SK-N-SH treated with all-trans-retinoic acid at 6 μM for 48 hours (cell line): ENCODE data around the gene CD84.

Experiments used
- ATAC-seq: fragments of 200-7000 bp; cut with Tn5 transposase; 3 replicates; pipeline ENCODE4 v1.9.1; 2020; ENCODE audit warnings: mild to moderate bottlenecking, moderate library complexity
- ARNTL ChIP-seq: fragments of 450-650 bp; formaldehyde crosslinking; IDR thresholded peaks from 2 replicates; pipeline ENCODE4 v1.5.0; 2020; ENCODE audit warnings: low read depth, mild to moderate bottlenecking, moderate library complexity, borderline replicate concordance
- BACH2 ChIP-seq: fragments of 250-450 bp; sonication (Bioruptor Pico); IDR thresholded peaks from 2 replicates; pipeline ENCODE4 v1.9.0; 2021; ENCODE audit warnings: mild to moderate bottlenecking, borderline replicate concordance
- CSDC2 ChIP-seq: fragments of 250-450 bp; sonication (Bioruptor Pico); IDR thresholded peaks from 2 replicates; pipeline ENCODE4 v1.5.0; 2020; ENCODE audit warnings: mild to moderate bottlenecking, moderate library complexity
- ESRRG ChIP-seq: fragments of 250-450 bp; sonication (Bioruptor Pico); IDR thresholded peaks from 2 replicates; pipeline ENCODE4 v1.6.1; 2021; ENCODE audit warnings: mild to moderate bottlenecking
- GLIS3 ChIP-seq: fragments of 250-450 bp; sonication (Bioruptor Pico); IDR thresholded peaks from 2 replicates; pipeline ENCODE4 v1.5.0; 2020; ENCODE audit warnings: mild to moderate bottlenecking, moderate library complexity
- ISL1 ChIP-seq: fragments of 250-450 bp; sonication (Bioruptor Pico); IDR thresholded peaks from 2 replicates; pipeline ENCODE4 v2.1.2; 2022; ENCODE audit warnings: mild to moderate bottlenecking, moderate library complexity
- OSR1 ChIP-seq: fragments of 250-450 bp; sonication (Bioruptor Pico); IDR thresholded peaks from 2 replicates; pipeline ENCODE4 v1.8.0; 2022; ENCODE audit warnings: moderate library complexity, mild to moderate bottlenecking, inconsistent platforms
- PPARA ChIP-seq: fragments of 250-450 bp; sonication (Bioruptor Pico); IDR thresholded peaks from 2 replicates; pipeline ENCODE4 v1.5.0; 2020; ENCODE audit warnings: mild to moderate bottlenecking, borderline replicate concordance
- RARB ChIP-seq: fragments of 250-450 bp; sonication (Bioruptor Pico); IDR thresholded peaks from 2 replicates; pipeline ENCODE4 v1.8.0; 2021; ENCODE audit warnings: mild to moderate bottlenecking, moderate library complexity
- SNAI2 ChIP-seq: fragments of 250-450 bp; sonication (Bioruptor Pico); IDR thresholded peaks from 2 replicates; pipeline ENCODE4 v1.5.0; 2020; ENCODE audit warnings: mild to moderate bottlenecking, moderate library complexity
- TCF4 ChIP-seq: fragments of 250-450 bp; sonication (Bioruptor Pico); IDR thresholded peaks from 2 replicates; pipeline ENCODE4 v1.8.0; 2021; ENCODE audit warnings: mild to moderate bottlenecking, moderate library complexity, borderline replicate concordance
- ZC3H10 ChIP-seq: fragments of 250-450 bp; sonication (Bioruptor Pico); IDR thresholded peaks from 2 replicates; pipeline ENCODE4 v1.5.1; 2021; ENCODE audit warnings: mild to moderate bottlenecking, moderate library complexity
- ZFP3 ChIP-seq: fragments of 250-450 bp; sonication (Bioruptor Pico); IDR thresholded peaks from 2 replicates; pipeline ENCODE4 v1.5.0; 2020; ENCODE audit warnings: mild to moderate bottlenecking, moderate library complexity
- ZFP30 ChIP-seq: fragments of 450-650 bp; formaldehyde crosslinking; IDR thresholded peaks from 2 replicates; pipeline ENCODE4 v1.5.0; 2022; ENCODE audit warnings: mild to moderate bottlenecking, moderate library complexity
- ZNF565 ChIP-seq: fragments of 450-650 bp; formaldehyde crosslinking; conservative IDR thresholded peaks from 2 replicates; pipeline ENCODE4 v1.5.0; 2020; ENCODE audit warnings: low read depth, mild to moderate bottlenecking, moderate library complexity
- ZNF70 ChIP-seq: fragments of 450-650 bp; formaldehyde crosslinking; IDR thresholded peaks from 2 replicates; pipeline ENCODE4 v1.5.0; 2020; ENCODE audit warnings: mild to moderate bottlenecking, moderate library complexity
- ZNF8 ChIP-seq: fragments of 450-650 bp; formaldehyde crosslinking; IDR thresholded peaks from 2 replicates; pipeline ENCODE4 v1.5.0; 2020; ENCODE audit warnings: mild to moderate bottlenecking, moderate library complexity
- TF ChIP-seq, protein P1 (sequence below): fragments of 250-450 bp; sonication (Bioruptor Pico); IDR thresholded peaks from 2 replicates; pipeline ENCODE4 v1.5.0; 2020; ENCODE audit warnings: mild to moderate bottlenecking, moderate library complexity
- TF ChIP-seq, protein P2 (sequence below): fragments of 250-450 bp; sonication (Bioruptor Pico); IDR thresholded peaks from 2 replicates; pipeline ENCODE4 v1.5.1; 2020; ENCODE audit warnings: low read depth, mild to moderate bottlenecking, moderate library complexity
- TF ChIP-seq, protein P3 (sequence below): fragments of 250-450 bp; sonication (Bioruptor Pico); IDR thresholded peaks from 2 replicates; pipeline ENCODE4 v1.8.0; 2021; ENCODE audit warnings: low read depth, mild to moderate bottlenecking, moderate library complexity, borderline replicate concordance
- TF ChIP-seq, protein P4 (sequence below): fragments of 250-450 bp; sonication (Bioruptor Pico); IDR thresholded peaks from 2 replicates; pipeline ENCODE4 v1.8.0; 2020; ENCODE audit warnings: mild to moderate bottlenecking, moderate library complexity, borderline replicate concordance
- TF ChIP-seq, protein P5 (sequence below): fragments of 250-450 bp; sonication (Bioruptor Pico); IDR thresholded peaks from 2 replicates; pipeline ENCODE4 v1.5.1; 2021; ENCODE audit warnings: mild to moderate bottlenecking, moderate library complexity

Gene CD84

DNA sequence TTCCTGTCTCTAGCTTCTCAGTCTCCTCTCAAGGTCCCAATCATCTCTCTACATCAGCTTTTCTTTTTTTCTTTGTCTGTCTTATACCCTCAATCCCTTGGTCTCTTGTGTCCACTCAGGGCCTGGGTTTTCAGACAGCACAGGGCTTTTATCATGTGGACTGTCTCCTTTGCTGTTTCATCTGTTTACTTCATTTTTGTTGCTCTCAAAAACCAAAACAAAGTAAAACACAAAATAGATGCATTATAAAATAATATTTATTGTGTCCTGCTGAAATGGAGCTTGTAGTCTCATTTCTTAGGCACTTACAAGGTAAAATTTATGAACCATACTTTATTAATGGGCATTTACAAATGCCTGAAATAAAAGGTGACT, 38.5 kb downstream of the CD84 start:
- ATAC-seq = no peak
- TF ChIP-seq, protein P1, sequence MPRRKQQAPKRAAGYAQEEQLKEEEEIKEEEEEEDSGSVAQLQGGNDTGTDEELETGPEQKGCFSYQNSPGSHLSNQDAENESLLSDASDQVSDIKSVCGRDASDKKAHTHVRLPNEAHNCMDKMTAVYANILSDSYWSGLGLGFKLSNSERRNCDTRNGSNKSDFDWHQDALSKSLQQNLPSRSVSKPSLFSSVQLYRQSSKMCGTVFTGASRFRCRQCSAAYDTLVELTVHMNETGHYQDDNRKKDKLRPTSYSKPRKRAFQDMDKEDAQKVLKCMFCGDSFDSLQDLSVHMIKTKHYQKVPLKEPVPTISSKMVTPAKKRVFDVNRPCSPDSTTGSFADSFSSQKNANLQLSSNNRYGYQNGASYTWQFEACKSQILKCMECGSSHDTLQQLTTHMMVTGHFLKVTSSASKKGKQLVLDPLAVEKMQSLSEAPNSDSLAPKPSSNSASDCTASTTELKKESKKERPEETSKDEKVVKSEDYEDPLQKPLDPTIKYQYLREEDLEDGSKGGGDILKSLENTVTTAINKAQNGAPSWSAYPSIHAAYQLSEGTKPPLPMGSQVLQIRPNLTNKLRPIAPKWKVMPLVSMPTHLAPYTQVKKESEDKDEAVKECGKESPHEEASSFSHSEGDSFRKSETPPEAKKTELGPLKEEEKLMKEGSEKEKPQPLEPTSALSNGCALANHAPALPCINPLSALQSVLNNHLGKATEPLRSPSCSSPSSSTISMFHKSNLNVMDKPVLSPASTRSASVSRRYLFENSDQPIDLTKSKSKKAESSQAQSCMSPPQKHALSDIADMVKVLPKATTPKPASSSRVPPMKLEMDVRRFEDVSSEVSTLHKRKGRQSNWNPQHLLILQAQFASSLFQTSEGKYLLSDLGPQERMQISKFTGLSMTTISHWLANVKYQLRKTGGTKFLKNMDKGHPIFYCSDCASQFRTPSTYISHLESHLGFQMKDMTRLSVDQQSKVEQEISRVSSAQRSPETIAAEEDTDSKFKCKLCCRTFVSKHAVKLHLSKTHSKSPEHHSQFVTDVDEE (CRISPR knock-in tag) = no peak
- no peak for TF ChIP-seq ZNF70
- TF ChIP-seq, protein P2, sequence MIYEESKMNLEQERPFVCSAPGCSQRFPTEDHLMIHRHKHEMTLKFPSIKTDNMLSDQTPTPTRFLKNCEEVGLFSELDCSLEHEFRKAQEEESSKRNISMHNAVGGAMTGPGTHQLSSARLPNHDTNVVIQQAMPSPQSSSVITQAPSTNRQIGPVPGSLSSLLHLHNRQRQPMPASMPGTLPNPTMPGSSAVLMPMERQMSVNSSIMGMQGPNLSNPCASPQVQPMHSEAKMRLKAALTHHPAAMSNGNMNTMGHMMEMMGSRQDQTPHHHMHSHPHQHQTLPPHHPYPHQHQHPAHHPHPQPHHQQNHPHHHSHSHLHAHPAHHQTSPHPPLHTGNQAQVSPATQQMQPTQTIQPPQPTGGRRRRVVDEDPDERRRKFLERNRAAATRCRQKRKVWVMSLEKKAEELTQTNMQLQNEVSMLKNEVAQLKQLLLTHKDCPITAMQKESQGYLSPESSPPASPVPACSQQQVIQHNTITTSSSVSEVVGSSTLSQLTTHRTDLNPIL (CRISPR knock-in tag) = no peak
- TF ChIP-seq ESRRG (CRISPR knock-in tag) = no peak
- TF ChIP-seq ARNTL (CRISPR knock-in tag) = no peak
- TF ChIP-seq, protein P3, sequence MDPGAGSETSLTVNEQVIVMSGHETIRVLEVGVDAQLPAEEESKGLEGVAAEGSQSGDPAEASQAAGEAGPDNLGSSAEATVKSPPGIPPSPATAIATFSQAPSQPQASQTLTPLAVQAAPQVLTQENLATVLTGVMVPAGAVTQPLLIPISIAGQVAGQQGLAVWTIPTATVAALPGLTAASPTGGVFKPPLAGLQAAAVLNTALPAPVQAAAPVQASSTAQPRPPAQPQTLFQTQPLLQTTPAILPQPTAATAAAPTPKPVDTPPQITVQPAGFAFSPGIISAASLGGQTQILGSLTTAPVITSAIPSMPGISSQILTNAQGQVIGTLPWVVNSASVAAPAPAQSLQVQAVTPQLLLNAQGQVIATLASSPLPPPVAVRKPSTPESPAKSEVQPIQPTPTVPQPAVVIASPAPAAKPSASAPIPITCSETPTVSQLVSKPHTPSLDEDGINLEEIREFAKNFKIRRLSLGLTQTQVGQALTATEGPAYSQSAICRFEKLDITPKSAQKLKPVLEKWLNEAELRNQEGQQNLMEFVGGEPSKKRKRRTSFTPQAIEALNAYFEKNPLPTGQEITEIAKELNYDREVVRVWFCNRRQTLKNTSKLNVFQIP (CRISPR knock-in tag) = no peak
- TF ChIP-seq TCF4 = no peak
- TF ChIP-seq ZFP30 = no peak
- TF ChIP-seq RARB (CRISPR knock-in tag) = no peak

DNA sequence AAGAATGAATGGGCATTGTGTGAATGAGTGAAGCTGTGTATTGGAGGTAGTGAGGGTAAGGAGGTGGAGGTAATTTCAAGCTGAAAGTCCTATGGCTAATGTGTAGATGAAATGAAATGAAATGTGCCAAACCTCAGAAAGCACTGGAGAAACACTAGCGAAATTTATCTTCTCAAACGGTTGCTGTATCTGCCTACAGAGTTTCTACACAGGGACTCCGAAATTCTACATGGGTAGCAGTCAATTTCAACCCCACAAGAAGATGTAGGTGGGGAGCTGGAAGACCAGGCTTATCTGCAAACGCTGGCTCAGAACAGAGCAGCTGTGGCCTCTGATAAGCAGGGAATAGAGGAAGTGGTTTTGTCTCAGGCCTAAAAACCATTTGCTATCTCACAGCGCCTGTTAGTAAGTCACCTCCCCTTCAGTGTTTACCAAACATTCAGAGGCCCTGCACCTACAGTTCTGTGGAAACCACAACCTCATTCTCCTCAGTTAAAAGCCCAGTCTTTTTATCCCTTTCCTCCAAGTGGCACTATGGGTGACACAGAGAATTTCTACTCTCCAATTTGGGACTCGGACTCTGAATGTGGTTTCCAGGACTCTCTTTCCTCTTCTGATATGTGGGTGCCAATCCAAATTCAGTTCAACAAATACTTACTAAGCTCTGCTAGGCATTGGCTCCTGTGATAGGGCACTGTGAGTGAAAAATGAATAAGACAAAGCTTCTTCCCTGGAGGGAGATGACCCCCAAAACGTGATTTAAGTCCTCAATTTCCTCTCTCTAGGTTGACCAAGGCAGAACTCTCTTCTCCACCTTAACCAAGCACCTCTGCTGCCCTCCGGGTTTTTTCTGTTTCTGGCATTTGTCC, 39.1 kb downstream of the CD84 start:
- ATAC-seq = no peak
- no peak for TF ChIP-seq TCF4
- TF ChIP-seq, protein P4, sequence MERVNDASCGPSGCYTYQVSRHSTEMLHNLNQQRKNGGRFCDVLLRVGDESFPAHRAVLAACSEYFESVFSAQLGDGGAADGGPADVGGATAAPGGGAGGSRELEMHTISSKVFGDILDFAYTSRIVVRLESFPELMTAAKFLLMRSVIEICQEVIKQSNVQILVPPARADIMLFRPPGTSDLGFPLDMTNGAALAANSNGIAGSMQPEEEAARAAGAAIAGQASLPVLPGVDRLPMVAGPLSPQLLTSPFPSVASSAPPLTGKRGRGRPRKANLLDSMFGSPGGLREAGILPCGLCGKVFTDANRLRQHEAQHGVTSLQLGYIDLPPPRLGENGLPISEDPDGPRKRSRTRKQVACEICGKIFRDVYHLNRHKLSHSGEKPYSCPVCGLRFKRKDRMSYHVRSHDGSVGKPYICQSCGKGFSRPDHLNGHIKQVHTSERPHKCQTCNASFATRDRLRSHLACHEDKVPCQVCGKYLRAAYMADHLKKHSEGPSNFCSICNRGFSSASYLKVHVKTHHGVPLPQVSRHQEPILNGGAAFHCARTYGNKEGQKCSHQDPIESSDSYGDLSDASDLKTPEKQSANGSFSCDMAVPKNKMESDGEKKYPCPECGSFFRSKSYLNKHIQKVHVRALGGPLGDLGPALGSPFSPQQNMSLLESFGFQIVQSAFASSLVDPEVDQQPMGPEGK (CRISPR knock-in tag) = no peak
- TF ChIP-seq, protein P5, sequence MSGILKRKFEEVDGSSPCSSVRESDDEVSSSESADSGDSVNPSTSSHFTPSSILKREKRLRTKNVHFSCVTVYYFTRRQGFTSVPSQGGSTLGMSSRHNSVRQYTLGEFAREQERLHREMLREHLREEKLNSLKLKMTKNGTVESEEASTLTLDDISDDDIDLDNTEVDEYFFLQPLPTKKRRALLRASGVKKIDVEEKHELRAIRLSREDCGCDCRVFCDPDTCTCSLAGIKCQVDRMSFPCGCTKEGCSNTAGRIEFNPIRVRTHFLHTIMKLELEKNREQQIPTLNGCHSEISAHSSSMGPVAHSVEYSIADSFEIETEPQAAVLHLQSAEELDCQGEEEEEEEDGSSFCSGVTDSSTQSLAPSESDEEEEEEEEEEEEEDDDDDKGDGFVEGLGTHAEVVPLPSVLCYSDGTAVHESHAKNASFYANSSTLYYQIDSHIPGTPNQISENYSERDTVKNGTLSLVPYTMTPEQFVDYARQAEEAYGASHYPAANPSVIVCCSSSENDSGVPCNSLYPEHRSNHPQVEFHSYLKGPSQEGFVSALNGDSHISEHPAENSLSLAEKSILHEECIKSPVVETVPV (CRISPR knock-in tag) = no peak
- no peak for TF ChIP-seq CSDC2 (CRISPR knock-in tag)
- no peak for TF ChIP-seq ESRRG (CRISPR knock-in tag)
- no peak for TF ChIP-seq ZC3H10 (CRISPR knock-in tag)
- TF ChIP-seq ARNTL (CRISPR knock-in tag) = no peak
- no peak for TF ChIP-seq ZFP3
- TF ChIP-seq ZNF70 = no peak
- no peak for TF ChIP-seq BACH2 (CRISPR knock-in tag)
- TF ChIP-seq, protein P2 (CRISPR knock-in tag) = no peak
- no peak for TF ChIP-seq ZFP30
- TF ChIP-seq, protein P1 (CRISPR knock-in tag) = no peak
- TF ChIP-seq ISL1 (CRISPR knock-in tag) = no peak
- no peak for TF ChIP-seq PPARA (CRISPR knock-in tag)
- no peak for TF ChIP-seq OSR1 (CRISPR knock-in tag)
- TF ChIP-seq SNAI2 (CRISPR knock-in tag) = no peak
- no peak for TF ChIP-seq ZNF8 (CRISPR knock-in tag)
- TF ChIP-seq GLIS3 (CRISPR knock-in tag) = no peak
- TF ChIP-seq ZNF565 (CRISPR knock-in tag) = no peak
